ENCODE results near the gene LTB4R. TPM values are rescaled to one million over a fixed set of nuclear protein-coding genes. Genes with fewer than 3 reads are reported as not detected.

Gene LTB4R
- total RNA-seq, 4 donors from 2014 or later: 3.7 to 19.5 (median 5.6) TPM

- DNase-seq: no peak
- intact Hi-C loops (cut with DNase I; ENCODE audit: low total_unique reads): no loop called here
- TF ChIP-seq POLR2A (IDR thresholded peaks at IDR 0.05) (no peak), CTCF (IDR thresholded peaks at IDR 0.05) (no peak)
- no peak overlapping the region for H3K4me3 ChIP-seq
- H3K27me3 ChIP-seq: no peaks in the 10 kb centered on the region
- H3K27ac ChIP-seq: no peak overlapping the region
- no peaks in the 10 kb centered on the region for H3K4me1 ChIP-seq
- H3K9me3 ChIP-seq: no peaks in the 10 kb centered on the region
- H3K36me3 ChIP-seq: no peaks in the 10 kb centered on the region
Measured at GRCh38 chr14:24279301-24280186, 31.8 kb upstream of the LTB4R start.

- intact Hi-C loops (cut with DNase I; ENCODE audit: low total_unique reads): no loop called here
- no peak for DNase-seq
- Histone ChIP-seq H3K27ac (no peak overlapping the region), H3K4me1 (no peaks in the 10 kb centered on the region), H3K9me3 (no peaks in the 10 kb centered on the region), H3K36me3 (no peaks in the 10 kb centered on the region), H3K4me3 (no peak overlapping the region), H3K27me3 (no peaks in the 10 kb centered on the region)
- TF ChIP-seq CTCF (IDR thresholded peaks at IDR 0.05) (no peak), POLR2A (IDR thresholded peaks at IDR 0.05) (no peak)
Measured at GRCh38 chr14:24280797-24281460, 30.4 kb upstream of the LTB4R start.

- Histone ChIP-seq H3K9me3 (no peaks in the 10 kb centered on the region), H3K4me1 (no peaks in the 10 kb centered on the region), H3K27ac (no peak overlapping the region), H3K36me3 (no peaks in the 10 kb centered on the region), H3K4me3 (no peak overlapping the region), H3K27me3 (no peaks in the 10 kb centered on the region)
- intact Hi-C loops (cut with DNase I; ENCODE audit: low total_unique reads): no loop called here
- TF ChIP-seq CTCF (IDR thresholded peaks at IDR 0.05) (no peak), POLR2A (IDR thresholded peaks at IDR 0.05) (no peak)
- DNase-seq: no peak
Measured at GRCh38 chr14:24281636-24282035, 29.7 kb upstream of the LTB4R start.

GRCh38 chr14:24282736-24283135 lies 28.6 kb upstream of the LTB4R start:
- intact Hi-C loops (cut with DNase I; ENCODE audit: low total_unique reads): no loop called here
- TF ChIP-seq POLR2A (IDR thresholded peaks at IDR 0.05): no peak
- no peak for TF ChIP-seq CTCF (IDR thresholded peaks at IDR 0.05)

More at GRCh38 chr14:24282736-24283135, 28.6 kb upstream of the LTB4R start:
- Histone ChIP-seq H3K27me3 (no peaks in the 10 kb centered on the region), H3K4me1 (no peaks in the 10 kb centered on the region), H3K27ac (no peak overlapping the region), H3K4me3 (no peak overlapping the region), H3K9me3 (no peaks in the 10 kb centered on the region), H3K36me3 (no peaks in the 10 kb centered on the region)
- no peak for DNase-seq
